DMS79 (cell line): ENCODE results near the gene GRIN2B.

Experiments used
- DNase-seq: peaks from one replicate; lab custom pipeline; 2025; lab: John Stamatoyannopoulos, UW

The GRIN2B gene

DNA sequence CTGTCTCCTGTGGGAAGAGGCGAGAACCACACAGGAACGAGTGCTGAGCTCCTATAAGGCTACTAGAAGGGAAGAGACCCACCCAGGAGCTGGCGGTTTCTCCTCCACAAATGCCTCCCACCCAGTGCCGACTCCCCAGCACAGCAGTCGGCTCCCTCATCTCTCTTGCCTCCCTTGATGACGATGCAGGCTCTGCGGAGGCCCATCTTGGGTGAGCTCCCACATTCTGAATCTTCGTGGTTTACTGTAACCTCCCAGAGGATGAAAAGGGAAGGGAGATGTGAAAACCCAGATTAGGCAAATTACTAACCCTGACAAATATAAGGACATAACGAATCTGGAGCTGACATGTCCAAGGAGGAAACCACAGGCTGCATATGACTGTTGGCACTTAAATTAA, 23.8 kb downstream of the GRIN2B start:
- no peak for DNase-seq

DNA sequence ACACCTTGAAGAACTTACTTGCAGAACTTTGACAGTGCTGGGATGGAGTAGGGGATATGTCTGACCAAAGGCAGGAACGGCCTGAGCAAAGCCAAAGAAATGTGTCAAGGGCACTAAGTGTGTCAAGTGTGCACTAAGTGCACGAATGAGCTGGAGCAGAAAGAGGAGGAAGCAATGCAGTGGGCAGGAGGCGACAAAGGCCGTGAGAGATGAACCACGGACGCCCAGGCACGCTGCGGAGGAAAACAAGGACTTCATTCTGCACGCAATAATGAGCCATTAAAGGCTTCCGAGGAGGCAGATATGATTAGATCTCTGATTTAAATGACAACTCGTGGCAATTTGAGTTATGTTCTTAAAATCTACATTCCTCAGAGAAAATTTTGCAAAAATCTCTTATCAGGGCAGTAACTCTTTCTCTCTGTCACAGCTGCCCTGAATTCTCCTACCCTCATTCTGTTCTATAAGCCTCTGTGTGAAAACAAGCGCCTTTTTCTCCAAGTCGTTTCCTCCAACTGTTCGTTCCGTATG, 25.3 kb downstream of the GRIN2B start:
- no peak for DNase-seq

- no peak for DNase-seq
These were observed 29.3 kb downstream of the GRIN2B start for GRCh38 chr12:13952096-13952495.

DNA sequence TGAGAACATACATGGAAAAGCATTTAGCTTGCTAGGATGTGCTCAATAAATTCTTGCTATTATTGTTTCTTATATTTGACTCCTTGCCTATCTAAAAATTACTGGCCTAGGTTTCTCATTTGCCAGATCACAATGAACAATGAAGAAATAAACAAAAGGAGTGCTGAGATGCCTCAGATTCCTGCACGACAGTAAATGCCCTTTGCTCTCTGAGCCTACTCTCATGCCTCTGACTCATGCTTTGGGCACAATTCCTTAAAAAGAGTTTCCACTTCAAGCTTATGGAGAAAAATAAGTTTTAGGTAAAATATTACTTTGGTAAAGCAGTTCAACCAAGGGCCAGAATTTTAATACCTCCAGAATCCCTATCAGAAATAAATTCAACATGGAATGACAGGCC, 30.9 kb downstream of the GRIN2B start:
- DNase-seq = no peak

DNA sequence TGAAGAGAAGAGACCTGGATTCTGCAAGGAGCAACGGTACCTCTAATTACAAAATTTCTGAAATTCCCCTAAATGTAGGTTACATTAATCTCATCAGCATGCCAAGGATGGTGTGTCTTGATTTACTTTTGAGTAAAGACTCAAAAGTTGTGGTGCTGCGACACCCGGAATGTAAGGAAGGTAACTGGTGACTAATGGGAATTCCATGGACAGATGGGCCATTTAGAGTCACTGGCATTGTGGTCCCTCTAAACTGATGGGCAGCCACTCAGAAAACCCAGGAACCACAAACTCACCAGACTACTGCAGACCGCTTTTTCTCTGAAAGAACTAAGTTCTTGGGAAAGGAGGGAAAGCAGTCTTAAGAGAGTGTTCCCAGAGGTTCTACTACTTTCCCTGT, 32.8 kb downstream of the GRIN2B start:
- DNase-seq = no peak

- DNase-seq = no peak
These were observed 34.0 kb downstream of the GRIN2B start for GRCh38 chr12:13947276-13947946.

GRCh38 chr12:13945641-13946040, 35.8 kb downstream of the GRIN2B start:
- no peak for DNase-seq

DNA sequence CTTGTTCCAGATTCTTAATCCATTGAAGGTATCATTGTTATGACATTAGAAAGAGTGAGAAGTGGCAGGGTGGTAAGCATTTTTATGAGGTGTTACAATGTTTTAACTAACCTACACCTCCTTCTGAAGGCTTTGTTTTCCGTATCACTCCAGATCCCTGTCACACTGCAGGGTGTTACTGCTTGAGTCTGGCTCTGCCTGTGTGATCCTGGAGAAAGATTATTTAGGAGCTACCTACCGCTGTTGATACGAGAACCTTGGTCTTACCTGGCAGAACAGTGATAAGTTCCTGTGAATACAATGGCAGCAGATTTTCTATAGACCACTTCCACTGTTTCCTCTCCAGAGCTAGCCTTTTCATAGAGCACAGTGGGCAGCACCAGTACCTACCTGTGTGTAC, 36.2 kb downstream of the GRIN2B start:
- no peak for DNase-seq

DNA sequence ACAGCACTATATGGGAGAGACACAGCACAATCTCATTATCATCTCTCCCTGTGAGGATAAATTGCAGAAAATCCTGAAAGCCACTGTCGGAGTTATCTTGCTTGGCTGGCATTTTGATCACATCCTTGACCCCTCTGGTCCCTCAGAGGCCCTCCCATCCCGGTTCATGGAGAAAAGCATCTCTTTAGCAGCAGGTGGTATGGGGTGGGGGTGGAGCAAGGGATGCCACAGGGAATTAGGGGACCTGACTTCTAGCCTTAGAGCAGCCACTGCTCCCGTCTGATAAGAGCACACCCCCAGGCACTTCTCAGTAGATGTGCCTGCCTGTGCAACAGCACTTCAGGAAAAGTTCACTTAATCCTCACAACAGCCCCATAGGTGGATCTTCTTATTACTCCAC, 38.6 kb downstream of the GRIN2B start:
- DNase-seq = no peak

GRCh38 chr12:13941258-13942249, 39.8 kb downstream of the GRIN2B start:
- peak; percentile 8 for DNase-seq

GRCh38 chr12:13940335-13940865, 41.0 kb downstream of the GRIN2B start:
- DNase-seq = no peak

DNA sequence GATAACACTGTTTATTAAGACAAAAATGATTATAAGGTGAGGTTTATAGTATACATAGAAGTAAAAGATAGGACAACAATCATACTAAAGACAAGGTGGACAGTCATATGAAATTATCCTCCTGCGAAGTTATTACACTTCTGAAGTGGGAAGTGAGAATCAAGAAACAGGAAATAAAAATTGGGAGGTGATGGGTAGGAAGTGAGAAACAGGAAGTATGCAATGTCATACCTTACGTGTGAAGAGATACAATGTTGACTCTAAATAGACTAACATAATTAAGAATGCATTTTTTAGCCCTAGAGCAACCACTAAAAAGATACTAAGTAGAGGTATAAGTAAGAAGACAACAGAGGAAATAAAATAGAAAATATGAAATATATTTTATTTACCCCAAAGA, 43.7 kb downstream of the GRIN2B start:
- no peak for DNase-seq

DNA sequence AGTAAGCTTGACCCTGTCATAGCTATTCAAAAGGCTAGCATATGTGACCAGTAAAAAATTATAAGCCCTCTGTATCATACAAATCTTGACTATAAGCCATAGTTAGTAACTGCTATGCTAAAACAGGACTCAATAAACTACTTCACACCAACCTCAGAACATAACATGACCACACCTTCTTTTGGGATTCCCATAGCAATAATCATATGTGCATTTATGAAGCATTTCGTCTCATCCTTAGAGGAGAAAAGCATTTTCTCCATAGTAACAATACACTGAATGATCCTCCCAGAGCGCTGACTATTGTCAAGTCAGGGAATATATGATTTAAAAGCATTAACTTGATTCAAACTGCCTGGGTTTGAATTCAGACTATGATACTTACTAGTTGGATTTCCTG, 46.2 kb downstream of the GRIN2B start:
- no peak for DNase-seq
